HG02938 (cell line): ENCODE data around the gene ZMIZ2.
"Not testable (repeated sequence)": the region's sequence is repeated elsewhere in the genome, so short reads cannot be mapped to it uniquely, and the experiment has no call there.

Source experiments
- ATAC-seq: cut with Tn5 transposase; IDR thresholded peaks from one replicate; pipeline ENCODE4 v1.9.1; 2021; ENCODE audit warnings: mild to moderate bottlenecking, moderate library complexity; ENCODE audit not compliant: unreplicated experiment

The ZMIZ2 gene

DNA sequence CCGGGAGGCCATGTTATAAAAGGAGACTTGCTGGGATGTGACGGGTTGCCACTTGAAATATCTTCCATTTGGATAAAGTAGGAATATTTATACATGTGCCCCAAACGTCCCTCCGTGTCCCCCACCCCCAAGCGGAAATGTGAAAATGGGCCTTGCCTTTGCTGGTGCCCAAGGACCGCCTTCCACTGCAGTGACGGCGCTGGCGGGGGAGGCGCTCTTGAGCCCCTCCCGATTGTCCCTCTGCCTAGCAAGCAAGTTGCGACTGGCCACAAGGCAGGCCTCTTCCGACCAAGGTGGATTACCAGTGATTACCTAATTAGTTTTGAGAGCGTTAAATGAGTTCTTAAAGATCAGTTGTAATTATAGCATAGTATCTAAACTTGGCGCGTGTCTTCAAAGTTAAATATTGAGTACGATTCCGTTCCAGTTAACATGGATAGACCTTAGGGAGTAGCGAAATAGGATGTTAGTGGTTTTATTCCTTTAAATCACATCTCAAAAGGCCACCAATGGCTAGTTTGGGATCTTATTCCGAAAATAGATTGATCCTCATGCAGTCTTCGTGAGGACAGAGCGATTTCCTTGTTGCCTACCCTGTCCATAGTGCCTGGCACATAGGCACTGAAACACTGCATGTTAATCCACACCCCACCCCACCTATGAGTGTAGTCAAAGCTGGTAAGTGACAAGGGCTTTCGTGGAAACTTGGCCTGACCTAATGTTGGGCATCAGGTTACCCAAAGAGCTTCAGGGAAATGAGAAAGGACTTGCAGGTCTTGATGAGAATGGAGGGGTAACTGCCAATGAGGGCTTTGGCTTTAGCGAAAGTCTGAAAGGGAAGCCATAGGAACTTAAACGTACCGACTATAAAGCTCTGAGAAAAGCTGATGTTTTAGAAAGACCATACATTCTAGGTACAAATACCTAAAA, 48.9 kb downstream of the ZMIZ2 start:
- peak; percentile 47 for ATAC-seq

DNA sequence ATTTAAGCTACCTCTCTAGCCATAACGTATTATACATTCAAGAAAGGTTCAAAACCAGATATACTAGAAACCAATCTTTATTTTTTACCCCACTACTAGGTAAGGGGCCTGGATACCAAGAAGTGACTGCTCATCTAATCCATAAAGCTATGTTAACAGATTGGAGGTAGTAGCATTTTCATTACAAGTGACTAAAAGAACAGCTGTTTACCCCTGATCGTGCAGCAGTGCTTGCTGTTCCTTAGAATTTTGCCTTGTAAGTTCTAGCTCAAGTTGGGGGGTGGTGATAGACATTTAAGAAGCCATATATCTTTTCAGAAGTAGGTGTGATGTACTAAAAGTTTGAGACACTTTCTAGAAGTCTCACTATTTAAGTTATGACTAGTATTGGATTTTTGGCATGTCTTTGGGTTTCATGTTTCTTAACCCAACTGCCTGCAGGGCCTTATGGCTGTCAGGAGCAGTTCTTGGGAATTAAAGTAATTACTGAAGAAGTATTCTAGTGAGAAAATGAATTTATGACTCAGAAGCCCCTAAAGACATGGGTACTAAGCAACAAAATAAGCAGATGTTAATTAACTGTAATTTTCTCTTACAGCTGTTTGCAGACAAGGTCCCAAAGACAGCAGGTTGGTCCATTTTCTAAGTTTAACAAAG, 50.1 kb downstream of the ZMIZ2 start:
- no peak for ATAC-seq

DNA sequence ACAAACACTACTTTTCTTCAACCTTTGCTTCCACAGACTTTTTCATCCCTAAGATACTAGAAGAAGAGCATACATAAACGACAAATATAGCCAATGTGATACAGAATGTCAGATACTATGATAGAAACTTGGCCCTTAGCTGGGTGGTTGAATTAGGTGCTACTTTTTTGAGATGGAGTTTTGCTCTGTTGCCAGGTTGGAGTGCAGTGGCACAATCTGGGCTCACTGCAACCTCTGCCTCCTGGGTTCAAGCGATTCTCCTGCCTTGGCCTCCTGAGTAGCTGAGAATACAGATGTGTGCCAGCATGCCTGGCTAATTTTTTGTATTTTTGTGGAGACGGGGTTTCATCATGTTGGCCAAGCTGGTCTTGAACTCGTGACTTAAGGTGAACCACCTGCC, 51.3 kb downstream of the ZMIZ2 start:
- no peak for ATAC-seq

DNA sequence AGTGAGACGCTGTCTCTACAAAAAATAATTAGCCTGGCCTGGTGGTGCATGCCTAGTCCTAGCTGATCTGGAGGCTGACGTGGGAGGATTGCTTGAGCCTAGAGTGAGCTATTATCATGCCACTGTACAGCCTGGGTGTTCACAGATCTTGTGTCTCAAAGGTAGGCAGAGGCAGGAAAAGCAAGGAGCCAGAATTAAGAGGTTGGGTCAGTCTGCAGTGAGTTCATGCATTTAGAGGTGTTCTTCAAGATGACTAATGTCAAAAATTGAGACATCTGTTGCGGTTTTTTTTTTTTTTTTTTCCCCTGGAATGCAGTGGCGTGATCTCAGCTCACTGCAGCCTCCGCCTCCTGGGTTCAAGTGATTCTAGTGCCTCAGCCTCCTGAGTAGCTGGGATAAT, 53.2 kb downstream of the ZMIZ2 start:
- no peak for ATAC-seq

DNA sequence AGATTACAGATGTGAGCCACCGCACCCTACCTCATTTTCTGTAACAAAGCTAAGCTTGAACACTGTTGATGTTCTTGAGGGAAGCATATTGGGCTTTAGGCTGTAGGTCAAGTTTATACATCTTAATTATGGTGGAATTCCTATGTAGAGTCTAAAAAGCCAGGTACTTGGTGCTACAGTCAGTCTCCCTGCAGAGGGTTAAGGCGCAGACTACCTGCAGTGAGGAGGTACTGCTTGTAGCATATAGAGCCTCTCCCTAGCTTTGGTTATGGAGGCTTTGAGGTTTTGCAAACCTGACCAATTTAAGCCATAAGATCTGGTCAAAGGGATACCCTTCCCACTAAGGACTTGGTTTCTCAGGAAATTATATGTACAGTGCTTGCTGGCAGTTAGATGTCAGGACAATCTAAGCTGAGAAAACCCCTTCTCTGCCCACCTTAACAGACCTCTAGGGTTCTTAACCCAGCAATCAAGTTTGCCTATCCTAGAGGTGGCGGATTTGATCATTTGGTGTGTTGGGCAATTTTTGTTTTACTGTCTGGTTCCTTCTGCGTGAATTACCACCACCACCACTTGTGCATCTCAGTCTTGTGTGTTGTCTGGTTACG, 53.9 kb downstream of the ZMIZ2 start:
- ATAC-seq, result no peak

DNA sequence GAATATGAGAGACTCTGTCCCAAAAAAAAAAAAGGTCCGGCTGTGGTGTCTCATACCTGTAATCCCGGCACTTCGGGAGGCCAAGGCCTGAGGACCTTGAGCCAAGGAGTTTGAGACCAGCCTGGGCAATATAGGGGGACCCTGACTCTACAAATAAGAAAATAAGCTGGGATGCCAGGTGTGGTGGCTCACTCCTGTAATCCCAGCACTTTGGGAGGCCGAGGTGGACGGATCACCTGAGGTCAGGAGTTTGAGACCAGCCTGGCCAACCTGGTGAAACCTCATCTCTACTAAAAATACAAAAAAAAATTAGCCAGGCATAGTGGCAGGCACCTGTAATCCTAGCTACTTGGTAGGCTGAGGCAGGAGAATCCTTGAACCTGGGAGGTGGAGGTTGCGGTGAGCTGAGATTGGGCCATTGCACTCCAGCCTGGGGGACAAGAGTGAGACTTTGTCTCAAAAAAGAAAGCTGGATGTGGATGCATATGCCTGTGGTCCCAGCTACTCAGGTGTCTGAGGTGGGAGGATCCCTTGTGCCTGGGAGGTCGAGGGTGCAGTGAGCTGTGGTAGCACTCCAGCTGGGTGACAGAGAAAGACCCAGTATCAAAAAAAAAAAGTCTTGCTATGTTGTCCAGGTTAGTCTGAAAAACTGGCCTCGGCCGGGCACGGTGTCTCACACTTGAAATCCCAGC, 55.3 kb downstream of the ZMIZ2 start:
- ATAC-seq, result not testable (repeated sequence)

DNA sequence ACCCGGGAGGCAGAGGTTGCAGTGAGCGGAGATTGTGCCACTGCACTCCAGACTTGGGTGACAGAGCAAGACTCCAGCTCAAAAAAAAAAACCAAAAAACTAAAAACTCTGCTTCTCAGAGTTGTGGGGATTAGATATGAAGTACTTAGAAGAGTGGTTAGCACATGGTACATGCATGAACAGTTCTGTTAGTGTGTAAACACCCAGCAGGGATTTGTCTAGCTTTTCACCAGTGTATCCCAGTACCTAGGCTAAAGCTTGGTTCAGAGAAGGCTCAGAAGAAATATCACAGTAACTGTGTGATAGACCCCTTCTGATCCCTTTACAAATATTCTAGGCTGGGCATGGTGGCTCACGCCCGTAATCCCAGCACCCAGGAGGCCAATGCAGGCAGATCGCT, 57.3 kb downstream of the ZMIZ2 start:
- ATAC-seq, result no peak

DNA sequence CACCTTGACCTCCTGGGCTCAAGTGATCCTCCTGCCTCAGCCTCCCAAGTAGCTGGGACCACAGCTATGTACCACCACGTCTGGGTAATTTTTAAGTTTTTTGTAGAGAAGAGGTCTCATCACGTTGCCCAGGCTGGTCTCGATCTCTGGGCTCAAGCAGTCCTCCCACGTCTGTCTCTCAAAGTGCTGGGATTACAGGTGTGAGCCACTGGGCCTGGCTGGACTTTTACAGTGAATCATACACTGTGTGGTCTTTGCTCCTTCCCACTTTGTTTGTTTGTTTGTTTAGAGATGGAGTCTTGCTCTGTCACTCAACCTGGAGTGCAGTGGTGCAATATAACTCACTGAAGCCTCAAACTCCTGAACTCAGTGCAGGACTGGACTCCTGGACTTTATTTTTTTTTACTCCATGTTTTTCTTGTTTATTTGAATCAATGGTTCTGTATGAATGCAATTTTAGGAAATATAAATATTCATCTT, 60.3 kb downstream of the ZMIZ2 start:
- ATAC-seq, result no peak

DNA sequence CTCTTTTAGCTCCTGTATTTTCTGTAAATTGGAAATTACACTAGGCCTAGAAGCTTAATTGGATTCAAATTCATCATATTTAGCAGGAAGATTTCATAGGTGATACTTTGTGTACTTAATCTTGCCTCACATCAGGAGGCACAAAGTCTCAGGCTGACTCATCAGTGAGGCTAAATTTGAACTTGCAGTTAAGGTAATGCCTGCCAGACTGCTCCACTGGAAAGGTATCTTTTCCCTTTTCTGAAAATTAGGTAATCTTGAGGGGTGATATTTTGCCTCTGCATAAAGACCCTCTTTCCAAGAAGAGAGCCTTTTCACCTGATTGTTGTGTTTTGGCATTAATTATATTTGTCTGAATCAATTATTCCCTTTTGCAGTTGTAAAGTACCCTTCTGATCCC, 62.4 kb downstream of the ZMIZ2 start:
- ATAC-seq, result no peak

DNA sequence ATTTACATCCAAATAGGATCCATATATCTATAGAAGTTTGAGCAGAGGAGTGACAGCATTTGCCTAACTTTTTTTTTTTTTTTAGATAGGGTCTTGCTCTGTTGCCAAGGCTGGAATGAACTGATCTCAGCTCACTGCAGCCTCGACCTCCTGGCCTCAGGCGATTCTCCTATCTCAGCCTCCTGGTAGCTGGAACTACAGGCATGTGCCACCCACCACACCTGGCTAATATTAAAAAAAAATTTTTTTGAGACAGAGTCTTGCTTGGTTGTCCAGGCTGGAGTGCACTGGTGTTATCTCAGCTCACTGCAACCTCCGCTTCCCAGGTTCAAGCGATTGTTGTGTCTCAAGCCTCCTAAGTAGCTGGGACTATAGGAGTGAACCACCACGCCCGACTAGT, 62.9 kb downstream of the ZMIZ2 start:
- ATAC-seq, result no peak

DNA sequence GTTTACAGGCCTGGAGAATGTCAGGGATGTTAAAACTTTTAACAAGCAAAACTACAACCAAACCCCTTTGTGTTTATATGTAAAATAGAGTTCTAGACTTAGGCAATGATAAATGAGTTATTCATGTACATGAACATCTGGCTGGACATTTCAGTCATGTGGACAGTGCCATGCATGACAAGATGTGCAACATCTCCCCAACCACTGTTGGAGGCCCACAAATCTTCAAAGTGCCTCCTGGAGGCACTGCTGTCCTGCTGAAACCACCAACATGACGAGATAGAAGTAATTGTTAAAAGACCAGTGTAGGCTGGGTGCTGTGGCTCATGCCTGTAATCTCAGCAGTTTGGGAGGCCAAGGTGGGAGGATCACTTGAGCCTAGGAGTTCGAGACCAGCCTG, 66.3 kb downstream of the ZMIZ2 start:
- no peak for ATAC-seq

DNA sequence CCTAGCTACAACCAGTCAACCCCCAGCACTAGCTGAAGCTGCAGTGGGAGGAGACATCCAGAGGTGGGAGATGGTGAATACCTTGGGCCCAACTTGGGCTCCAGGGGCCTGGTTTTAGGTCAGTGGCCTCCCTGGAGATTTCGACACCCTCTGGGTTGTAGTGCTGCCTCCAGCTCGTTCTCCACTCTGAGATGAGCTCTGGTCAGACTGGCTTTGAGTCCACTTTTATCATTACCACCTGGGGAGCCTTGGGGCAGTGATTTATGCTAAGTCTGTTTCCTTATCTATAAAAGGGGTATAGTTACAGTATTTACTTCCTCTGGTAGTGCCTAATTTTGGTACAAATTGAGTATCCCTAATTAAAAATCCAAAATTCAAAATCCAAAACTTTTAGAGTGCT, 70.6 kb downstream of the ZMIZ2 start:
- ATAC-seq, result no peak
